NCI-H1694 (cell line): ENCODE data around the gene NECAB2.

ENCODE experiments used
- DNase-seq: peaks from one replicate; lab custom pipeline; 2025; lab: John Stamatoyannopoulos, UW

NECAB2 gene

DNA sequence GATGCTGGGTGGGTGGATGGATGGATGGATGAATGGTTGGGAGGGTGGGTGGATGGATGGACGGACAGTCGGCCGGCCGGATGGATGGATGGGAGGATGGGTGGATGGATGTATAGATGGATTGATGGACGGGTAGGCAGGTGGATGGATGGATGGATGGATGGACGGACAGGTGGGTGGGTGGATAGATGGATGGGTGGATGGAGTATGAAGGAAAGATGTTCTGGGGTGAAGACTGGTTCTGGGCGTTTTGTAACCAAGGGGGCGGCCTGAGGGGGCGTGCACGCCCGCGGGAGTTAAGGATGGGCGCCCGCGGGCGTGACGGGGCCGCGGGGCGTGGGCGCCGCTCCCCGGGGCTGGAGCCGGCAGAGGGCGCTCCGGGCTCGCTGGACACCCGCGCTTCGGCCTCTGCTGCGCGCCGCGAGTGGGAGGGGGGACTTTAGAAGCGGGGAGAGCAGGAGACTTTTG is at the start of gene NECAB2:
Gene NECAB2, plus strand, starts transcription at position 407 of the 468 bp plus-strand sequence. CDS start 405 bp downstream, outside the sequence.
- no peak for DNase-seq

DNA sequence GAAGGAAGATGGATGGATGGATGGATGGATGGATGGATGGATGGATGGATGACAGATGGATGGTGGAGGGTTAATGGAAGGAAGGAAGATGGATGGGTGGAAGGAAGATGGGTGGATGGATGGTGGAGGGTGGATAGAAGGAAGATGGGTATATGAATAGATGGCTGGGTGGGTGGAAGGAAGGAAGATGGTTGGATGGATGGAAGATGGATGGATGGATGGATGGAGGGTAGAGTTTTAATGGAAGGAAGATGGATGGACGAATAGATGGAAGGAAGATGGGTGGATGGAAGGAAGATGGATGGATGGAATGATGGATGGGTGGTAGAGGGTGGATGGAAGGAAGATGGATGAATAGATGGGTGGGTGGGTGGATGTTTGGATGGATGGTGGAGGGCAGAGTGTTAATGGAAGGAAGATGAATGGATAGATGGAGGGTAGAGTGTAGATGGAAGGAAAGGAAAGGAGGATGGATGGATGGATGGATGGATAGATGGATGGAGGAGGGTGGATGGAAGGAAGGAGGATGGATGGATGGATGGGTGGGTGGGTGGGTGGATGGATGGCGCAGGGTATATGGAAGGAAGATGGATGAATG is 47.1 kb upstream of the NECAB2 start:
- no peak for DNase-seq

DNA sequence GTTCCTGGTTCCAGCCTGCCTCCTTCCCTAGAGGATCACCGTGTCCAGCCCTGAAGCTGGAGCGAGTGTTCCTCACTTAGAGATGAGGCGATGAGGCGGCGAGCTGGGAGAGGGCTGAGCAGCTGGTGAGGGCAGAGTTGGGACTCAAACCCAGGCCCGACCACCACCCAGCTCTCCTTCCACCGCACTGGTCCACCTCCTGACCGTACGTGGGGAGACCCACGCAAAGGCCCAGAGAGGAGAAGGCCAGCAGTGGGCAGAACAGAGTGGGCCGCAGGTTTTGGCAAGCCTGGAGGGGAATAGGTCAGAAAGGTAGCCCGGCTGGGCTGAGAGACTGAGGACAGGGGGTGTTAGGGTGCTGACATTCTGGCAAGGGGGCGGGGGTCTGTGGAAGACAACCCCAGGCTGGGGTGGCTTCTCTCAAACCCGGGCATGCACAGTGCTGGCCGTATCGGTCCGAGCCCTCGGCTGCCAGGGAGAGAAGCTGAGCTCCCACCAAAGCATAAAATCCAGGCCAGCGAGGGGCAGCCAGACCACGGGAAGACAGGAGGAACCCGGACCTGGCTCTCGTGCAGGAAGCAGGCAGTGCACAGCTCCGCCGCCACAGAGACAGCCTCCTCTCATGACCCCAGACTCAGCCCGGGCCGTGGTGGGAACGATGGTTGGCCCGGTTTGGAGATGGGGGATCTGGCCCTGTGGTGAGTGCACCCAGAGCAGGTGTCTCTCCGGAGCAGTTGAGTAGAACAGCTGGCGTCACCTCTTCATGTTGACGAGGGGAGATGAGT is 44.3 kb upstream of the NECAB2 start:
- no peak for DNase-seq

DNA sequence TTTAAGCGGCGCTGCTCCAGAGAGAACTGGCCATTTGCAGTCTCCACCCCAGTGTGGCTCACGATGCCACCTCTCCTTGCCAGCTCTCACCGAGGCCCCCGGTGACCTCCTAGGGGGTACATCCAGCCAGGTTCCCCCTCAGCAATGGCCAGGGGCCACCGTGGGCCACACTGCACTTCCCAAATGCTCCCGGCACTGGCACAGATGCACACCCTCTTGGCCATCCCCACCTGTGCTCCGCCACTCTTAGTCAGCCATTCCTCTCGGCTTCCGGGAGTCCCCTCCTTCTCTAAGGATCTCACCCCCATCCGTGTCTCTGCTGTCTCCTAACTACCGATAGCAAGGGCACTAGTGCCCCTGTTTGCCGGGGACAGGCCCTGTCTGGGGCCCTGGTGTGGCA is 43.4 kb upstream of the NECAB2 start:
- no peak for DNase-seq

DNA sequence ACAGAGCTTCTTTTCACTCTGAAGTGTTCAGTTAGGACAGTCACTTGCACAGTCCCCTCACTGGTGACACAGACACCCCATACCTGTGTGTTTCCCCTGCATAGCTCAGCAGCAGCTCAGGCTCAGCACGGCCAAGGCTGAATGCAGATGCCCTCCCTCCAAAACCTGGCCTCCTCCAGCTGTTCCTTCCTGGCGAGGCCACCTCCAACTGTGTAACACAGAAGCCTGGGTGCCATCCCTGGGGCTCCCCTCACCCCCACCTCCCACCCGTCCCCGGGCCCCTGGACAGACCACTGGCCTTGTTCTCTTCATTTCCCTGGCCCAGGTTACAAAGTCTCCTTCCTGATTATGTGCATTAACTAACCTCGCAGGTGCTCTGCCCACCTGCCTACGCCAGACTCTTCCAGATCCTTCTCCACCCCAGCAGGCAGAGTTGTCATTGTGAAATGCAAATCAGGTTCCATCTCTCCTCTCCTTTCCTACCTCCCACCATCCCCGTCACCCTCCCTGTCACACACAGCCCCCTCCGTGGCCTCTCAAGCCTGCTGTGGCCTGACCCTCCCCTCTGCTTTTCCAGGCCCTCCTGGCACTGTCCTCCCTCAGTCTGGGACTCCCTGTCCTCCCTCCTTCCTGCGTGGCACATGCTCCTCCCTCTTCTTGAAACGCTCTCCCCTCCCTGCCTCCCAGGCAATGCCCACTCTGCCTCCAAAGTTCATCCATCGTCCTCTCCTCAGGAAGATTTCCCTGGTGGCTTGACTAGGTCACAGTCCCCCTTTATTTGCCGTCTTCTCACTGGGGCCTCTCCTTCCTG is 42.7 kb upstream of the NECAB2 start:
- no peak for DNase-seq

DNA sequence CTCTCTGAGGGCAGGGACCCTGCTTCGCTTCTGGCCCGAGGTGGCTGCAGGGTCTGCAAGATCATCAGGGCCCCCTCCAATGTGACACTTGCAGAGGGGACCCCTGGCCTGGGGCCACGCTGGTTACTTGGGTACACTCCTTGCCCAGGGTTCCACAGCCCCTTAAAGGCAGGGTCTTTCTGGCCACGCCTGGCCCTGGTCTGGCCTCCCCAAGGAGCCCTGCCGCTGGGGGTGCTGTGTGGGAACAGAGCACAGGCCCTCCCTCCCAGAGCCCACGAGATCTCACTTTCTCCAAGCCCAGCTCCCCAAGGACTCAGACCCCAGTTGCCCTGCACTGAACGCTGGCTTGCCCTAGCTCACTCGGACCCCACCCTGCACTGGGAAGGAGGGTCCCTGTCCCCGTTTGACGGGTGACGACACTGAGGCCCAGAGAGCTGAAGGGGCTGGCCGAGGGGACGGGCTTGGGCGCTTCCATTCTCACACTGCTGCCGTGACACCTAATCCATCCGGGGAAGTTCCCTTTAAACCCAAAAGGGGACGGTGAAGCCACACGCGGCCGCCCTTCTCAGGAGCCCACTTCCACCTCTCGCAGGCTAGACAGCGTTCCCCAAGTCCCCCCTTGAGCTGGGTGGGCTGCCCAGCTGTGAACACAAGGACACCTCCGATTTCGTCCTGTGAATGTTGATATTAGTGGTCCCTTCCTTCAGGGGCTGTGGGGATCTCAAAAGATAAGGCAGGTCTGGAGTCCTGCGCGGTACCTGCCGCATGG is 41.9 kb upstream of the NECAB2 start:
- no peak for DNase-seq

DNA sequence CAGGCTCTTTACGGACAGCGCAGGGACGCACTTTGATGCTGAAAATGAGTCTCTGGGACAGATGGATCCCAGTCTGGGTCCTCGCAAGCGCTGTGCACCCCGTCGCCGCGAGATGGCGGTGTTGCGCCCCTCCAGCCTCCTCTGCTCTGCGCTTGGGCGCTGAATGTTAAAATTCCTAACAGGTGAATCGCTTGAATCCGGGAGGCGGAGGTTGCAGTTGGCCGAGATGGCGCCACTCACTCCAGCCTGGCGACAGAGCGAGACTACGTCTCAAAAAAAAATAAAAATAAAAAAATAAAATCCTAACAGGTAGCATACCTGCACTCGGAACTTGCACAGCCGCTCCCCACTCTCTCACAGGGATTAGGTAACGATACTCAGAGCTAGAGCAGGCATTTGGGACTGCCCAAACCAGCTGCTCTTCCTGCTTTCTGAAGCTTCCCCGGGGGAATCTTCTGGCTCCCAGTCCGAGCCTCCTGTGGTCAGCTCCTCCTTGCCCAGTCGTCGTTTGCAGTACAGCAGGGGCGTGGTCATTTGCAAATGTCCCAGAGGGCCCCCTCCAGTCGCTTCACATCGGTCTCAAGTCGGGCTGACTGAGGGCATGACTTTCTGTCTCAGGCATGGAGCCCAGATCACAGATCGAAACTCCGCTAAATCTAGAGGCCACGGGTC is 41.2 kb upstream of the NECAB2 start:
- peak; percentile 60 for DNase-seq

DNA sequence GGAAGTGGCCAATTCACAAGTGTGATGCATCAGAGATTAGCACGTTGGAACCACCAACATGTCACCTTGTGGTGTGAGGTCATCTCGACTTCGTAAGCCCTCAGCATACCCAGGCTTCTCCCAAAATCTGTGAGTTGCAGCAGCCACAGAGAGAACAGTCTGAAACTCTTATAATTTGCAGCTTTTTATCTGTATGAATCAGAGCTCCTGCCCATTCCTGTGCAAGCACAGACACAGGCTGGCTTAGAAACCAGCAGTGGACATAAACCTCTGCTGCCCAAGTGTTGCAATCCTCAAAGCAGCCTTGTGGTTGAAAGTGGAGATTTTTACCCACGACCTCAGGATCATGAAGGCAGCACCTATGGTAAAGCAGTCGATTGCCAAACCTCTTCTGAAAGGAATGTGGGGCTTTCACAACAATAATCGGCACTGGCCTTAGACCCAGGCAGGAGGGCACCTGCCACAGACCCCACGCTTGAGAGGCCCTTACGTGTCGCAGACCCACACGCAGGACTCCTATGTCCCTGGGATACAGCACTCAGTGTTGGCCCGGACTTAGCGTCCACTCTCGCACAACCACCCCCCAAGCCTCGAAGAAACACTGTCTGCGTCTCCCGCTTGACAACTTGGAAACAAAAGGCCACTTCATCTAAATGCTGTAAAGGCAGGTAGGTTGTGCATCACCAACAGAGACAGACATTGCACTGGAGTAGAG is 39.5 kb upstream of the NECAB2 start:
- DNase-seq = no peak

DNA sequence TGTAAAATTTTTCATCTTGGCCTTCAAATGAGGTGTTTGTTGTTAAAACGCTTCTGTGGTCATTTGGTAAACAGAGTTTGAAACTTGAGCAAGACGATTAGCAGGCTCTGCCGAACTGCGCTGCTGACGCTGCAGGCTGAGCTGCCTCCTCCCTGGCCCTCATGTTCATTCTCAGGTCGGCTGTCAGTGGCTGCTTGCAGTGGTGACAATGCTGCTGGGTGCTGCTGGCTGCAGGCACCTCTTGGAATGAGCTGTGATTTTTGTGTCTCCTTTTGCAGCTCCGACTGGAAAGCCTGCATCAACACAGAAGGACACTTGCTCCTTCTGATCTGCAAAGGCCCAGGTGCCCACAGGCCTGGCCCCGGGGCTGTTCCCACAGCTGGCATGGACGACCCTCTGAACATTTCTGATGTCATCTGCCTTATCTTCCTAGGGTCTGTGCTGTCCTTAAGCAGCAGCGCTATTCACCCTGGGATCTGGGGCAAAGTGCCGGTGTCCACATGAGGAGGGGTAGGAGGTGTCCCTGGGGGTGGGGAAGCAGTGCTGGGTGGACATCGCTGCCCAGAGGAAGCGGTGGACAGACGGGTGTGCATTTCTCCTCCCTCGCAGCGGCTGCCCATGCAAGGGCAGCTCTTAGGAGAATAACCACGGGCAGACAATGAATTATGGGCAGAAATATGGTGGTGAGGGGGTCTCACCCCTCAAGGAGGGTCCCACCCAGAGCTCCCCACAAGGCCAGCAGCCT is 38.1 kb upstream of the NECAB2 start:
- no peak for DNase-seq

DNA sequence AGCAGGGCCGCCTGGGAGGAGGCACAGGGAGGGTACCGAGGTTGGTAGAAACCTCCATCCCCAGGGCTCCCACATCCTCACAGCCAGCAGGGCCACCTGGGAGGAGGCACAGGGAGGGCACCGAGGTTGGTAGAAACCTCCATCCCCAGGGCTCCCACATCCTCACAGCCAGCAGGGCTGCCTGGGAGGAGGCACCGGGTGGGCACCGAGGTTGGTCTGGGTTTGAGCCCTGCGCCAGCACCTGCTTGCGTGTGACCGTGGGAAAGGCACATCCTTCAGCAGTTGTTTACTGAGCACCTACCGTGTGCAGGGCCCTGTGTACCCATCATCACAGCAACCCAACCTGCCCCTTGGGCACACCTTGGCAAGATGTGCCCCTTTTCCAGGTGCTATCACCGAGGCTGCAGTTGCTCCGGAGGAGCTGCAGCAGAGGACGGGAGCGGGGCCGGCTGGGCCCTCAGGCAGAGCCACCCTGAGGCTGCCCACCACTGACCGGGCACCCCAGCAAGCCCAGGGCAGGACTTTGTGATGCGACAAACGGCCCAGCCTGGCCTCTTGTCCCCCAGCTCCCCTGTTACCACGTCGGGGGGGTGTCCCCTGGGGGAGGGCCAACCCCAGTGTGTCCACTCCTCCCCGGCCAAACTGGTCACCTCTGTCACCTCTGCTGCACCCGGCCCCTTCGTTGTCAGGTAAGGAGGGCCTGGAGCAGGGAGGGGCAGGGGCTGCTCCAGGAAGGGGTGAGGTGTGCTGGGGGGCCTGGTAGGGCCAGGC is 37.1 kb upstream of the NECAB2 start:
- no peak for DNase-seq

DNA sequence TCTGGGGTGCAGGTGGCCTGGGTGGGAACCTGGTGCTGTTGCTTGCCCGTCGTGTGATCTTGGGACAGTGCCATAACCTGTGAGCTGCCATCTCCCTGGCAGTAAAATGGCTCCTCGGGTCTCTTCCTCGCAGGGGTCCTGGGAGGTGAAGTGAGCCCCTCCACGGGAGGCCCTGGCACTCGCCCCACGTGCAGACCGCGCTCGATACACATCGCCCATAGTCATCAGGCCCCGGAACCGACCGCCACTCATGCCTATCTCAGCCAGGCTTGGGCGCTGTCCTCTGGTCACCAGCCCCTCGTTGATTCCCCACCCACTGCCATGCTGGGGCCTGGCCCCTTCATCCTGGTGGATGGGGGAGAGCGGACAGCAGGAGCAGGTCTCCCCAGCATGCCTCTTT is 36.5 kb upstream of the NECAB2 start:
- no peak for DNase-seq

DNA sequence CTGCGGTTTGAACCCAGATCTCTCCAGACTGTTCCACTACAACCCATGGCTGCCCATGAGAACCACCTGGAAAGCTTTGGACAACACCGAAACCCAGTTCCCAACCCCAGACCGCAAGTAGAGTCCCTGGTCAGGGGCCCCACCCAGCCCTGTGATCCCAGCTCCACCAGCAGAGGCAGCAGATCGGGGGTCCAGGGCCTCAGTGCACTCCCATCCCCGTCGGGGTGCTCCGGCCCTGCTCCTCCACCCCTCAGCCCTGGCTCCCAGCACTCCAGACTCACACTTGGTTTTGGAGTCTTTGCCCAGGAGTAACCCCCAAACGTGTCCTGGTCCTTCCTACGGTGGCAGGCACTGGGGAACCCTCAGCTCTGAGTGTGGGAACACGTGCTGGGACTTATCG is 35.7 kb upstream of the NECAB2 start:
- no peak for DNase-seq

DNA sequence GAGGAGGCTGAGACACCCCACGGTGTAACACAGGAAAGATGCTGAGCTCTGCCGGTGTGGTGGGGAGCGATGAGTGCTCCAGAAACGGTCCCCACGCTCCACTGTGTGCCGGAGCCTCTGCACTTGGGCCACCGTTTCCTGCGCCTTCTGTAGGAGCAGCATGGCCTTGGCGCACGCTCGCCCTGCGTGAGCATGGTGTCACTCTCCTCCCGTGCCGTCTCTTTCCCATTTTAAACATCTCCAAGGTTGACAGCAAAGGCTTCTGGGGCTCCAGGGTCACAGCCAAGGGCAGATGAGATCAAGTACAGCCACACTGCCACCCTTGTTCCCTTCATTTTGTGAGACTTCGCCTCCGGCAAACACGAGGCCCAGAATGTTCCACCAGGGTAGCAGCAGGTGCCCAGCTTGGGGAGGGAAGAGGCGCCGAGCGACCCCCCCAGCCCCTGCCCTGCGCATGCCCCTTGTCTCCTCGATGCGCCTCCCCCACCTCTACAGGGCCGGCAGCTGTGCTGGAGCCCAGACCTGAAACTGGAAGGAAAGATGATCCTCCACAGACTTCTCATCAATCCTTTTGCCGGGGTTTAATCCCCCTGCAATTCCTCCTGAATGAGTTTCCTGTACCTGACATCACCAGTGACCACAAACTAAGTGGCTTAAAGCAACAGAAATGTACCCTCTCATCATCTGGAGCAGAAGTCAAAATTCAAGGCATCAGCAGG is 34.9 kb upstream of the NECAB2 start:
- DNase-seq = no peak

DNA sequence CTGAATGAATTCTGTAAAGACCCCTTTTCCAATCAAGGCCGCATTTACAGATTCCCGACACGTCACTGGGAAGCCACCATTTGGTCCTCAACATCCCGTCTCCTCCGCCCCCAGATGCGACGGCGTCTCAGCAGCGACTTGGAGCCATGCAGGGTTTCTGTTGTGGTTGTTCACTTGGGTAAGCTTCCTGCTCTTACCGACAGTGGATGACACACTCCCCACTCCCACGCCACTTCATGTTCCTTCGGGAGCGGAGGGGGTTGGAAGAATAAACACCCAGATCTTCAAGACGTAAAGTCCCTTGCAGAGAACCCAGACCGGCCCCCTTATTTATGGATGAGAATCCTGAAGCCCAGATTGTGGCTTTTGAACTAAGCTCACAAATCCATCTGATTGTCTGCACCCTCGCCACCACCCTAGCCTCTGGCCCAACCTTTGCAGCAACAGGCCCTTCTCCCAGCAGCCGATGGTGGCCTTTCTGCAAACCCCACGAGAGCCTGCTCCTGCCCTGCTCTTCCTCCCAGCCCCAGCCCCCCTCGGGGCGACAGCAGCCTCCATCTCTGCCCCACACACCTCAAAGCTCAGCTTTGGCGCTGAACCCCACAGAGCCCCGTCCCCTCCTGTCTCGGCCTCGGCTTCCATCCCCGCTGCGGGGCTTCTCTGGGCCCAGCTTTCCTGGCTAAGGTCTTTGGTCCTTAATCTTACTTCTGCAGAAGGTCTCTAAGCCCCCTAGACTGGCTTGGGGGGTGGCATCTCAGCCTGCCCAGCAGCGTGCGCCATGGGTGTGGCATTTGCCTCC is 34.0 kb upstream of the NECAB2 start:
- no peak for DNase-seq

DNA sequence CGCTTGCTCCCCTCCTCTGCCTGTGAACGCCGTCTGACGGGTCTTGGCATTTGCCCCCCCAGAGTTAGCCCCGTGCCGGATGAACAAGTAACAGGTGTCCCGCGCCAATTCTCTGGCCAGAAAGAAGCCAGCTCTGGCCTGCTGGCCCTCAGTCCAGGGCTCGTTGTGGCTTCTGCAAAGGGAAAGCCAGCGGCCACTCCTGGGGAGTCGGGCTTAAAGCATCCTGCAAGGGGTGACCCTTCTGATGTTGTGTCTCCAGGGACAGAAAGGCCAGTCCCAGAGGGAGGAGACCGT is 33.4 kb upstream of the NECAB2 start:
- no peak for DNase-seq

DNA sequence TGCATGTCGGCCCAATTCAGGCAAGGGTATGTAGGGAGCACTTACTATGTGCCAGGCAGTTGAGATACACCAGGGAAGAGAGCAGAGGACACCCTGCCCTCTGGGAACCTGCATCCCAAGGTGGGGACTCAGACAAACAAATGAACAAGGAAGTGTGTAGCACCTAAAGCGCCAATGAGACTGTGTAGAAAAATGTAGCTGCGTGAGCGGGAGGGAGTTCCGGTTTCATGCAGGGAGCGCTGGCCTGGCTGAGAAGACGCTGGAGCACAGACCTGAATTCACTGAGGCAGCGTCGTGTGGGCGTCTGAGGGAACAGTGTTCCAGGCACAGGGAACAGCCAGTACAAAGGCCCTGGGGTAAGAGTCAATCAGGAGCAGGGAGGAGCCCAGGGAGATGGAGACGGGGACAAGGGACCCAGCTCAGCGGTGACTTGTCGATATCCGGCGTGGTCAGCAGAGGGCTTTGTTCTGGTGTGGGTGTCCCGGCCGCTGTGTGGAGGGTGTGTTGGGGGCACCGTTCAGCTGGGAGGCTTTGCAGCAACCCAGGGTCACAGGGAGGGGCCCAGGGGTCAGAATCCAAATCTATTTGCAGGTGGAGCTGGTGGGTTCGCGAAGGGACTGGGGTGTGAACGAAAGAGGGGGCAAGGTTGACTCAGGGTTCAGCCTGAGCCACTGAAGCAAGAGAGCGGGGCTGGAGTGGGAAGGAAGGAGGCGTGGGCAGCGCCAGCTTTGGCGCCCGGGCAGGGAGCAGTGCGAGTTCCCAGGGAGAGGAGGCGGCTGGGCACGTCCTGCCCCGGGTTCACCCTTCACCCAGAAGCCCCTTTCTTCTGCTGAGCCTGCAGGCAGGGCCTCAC is 32.8 kb upstream of the NECAB2 start:
- DNase-seq = no peak

DNA sequence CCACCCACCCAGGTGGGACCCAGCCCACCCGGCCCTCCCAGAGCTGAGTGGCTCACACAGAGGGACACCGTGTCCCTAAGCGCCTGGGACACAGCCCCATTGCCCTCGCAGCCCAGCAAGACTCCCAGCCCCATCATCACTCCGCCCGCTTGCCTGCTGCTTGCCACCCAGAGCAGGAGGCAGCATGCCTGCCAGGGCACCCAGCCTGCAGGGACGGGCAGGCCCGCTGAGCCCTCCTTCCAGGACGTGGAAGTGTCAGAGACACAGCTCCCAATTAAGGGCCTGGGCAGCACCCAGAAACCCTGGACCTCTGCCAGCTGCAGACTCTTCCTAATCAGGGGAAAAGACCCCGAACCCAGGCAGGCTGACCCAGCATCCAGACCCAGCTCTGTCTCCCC is 32.2 kb upstream of the NECAB2 start:
- DNase-seq = no peak
